WTC11 (cell line): ENCODE measurements around the gene DYNAP. TPM values are rescaled to one million over a fixed set of nuclear protein-coding genes. Genes with fewer than 3 reads are reported as not detected.

Source experiments
- ATAC-seq: fragments of 200-7000 bp; cut with Tn5 transposase; 2 replicates; pipeline ENCODE4 v1.10.0; 2021; ENCODE audit warnings: mild to moderate bottlenecking, moderate library complexity
- CTCF ChIA-PET: fragments of 300-600 bp; sonication (Branson Sonifier 250); formaldehyde crosslinking; loops from one replicate; lab custom pipeline; 2021; ENCODE audit warnings: antibody characterized with exemption; lab: Charles Lee
- POLR2A ChIA-PET: fragments of 350-600 bp; sonication (Branson Sonifier 250); formaldehyde crosslinking; loops from one replicate; lab custom pipeline; 2021; ENCODE audit warnings: antibody characterized with exemption; lab: Charles Lee
- DNase-seq: peaks from one replicate; pipeline ENCODE4 v3.0.0; 2021; ENCODE audit warnings: low spot score
- H3K27ac Mint-ChIP-seq: 2 replicates; pipeline ENCODE4 v1.8.0; 2021; ENCODE audit warnings: mixed read lengths
- H3K27me3 Mint-ChIP-seq: 2 replicates; pipeline ENCODE4 v1.8.0; 2021; ENCODE audit warnings: low read depth, mild to moderate bottlenecking, moderate library complexity, mixed read lengths
- H3K36me3 Mint-ChIP-seq: 2 replicates; pipeline ENCODE4 v1.8.0; 2021; ENCODE audit warnings: mixed read lengths
- H3K4me1 Mint-ChIP-seq: 2 replicates; pipeline ENCODE4 v1.8.0; 2022; ENCODE audit warnings: mixed read lengths
- H3K4me3 Mint-ChIP-seq: 2 replicates; pipeline ENCODE4 v1.8.0; 2021; ENCODE audit warnings: mild to moderate bottlenecking, moderate library complexity, mixed read lengths
- H3K9me3 Mint-ChIP-seq: 2 replicates; pipeline ENCODE4 v1.8.0; 2021; ENCODE audit warnings: mixed read lengths
- ATF2 ChIP-seq: sonication (generic); formaldehyde crosslinking; IDR thresholded peaks from 2 replicates; pipeline ENCODE4 v1.8.1; 2022; ENCODE audit warnings: low read depth, missing genetic modification reagents, borderline replicate concordance
- CREB1 ChIP-seq: sonication (generic); formaldehyde crosslinking; IDR thresholded peaks from 2 replicates; pipeline ENCODE4 v1.8.0; 2023; ENCODE audit warnings: mild to moderate bottlenecking, missing genetic modification reagents
- CREM ChIP-seq: sonication (generic); formaldehyde crosslinking; IDR thresholded peaks from 2 replicates; pipeline ENCODE4 v1.8.1; 2022; ENCODE audit warnings: mild to moderate bottlenecking, missing genetic modification reagents, moderate library complexity
- EMX1 ChIP-seq: fragments of 250-450 bp; sonication (Bioruptor Pico); IDR thresholded peaks from 2 replicates; pipeline ENCODE4 v1.8.0; 2021; ENCODE audit warnings: mild to moderate bottlenecking
- ETV6 ChIP-seq: sonication (generic); formaldehyde crosslinking; IDR thresholded peaks from 2 replicates; pipeline ENCODE4 v1.8.1; 2022; ENCODE audit warnings: mild to moderate bottlenecking, missing genetic modification reagents
- GRHL2 ChIP-seq: fragments of 250-450 bp; sonication (Bioruptor Pico); IDR thresholded peaks from 2 replicates; pipeline ENCODE4 v1.8.0; 2022; ENCODE audit warnings: mild to moderate bottlenecking, moderate library complexity; ENCODE audit not compliant: insufficient replicate concordance, severe bottlenecking
- GTF2I ChIP-seq: fragments of 250-450 bp; sonication (Bioruptor Pico); conservative IDR thresholded peaks from 2 replicates; pipeline ENCODE4 v1.4.0; 2021; ENCODE audit warnings: mild to moderate bottlenecking
- PRDM15 ChIP-seq: sonication (generic); formaldehyde crosslinking; IDR thresholded peaks from 2 replicates; pipeline ENCODE4 v1.8.0; 2022; ENCODE audit warnings: missing genetic modification reagents
- RORB ChIP-seq: fragments of 250-450 bp; sonication (Bioruptor Pico); IDR thresholded peaks from 2 replicates; pipeline ENCODE4 v1.9.0; 2021; ENCODE audit warnings: mild to moderate bottlenecking
- SMAD4 ChIP-seq: sonication (generic); formaldehyde crosslinking; IDR thresholded peaks from 2 replicates; pipeline ENCODE4 v1.8.0; 2022; ENCODE audit warnings: mild to moderate bottlenecking, missing genetic modification reagents
- TEAD1 ChIP-seq: sonication (generic); formaldehyde crosslinking; IDR thresholded peaks from 2 replicates; pipeline ENCODE4 v1.8.0; 2022; ENCODE audit warnings: mild to moderate bottlenecking, missing genetic modification reagents
- TEAD4 ChIP-seq: sonication (generic); formaldehyde crosslinking; IDR thresholded peaks from 2 replicates; pipeline ENCODE4 v1.8.0; 2022; ENCODE audit warnings: mild to moderate bottlenecking, missing genetic modification reagents
- USF1 ChIP-seq: sonication (generic); formaldehyde crosslinking; IDR thresholded peaks from 2 replicates; pipeline ENCODE4 v1.8.0; 2022; ENCODE audit warnings: mild to moderate bottlenecking, missing genetic modification reagents
- ZBTB43 ChIP-seq: sonication (generic); formaldehyde crosslinking; IDR thresholded peaks from 2 replicates; pipeline ENCODE4 v1.8.1; 2023; ENCODE audit warnings: mild to moderate bottlenecking, missing genetic modification reagents
- ZNF121 ChIP-seq: sonication (generic); formaldehyde crosslinking; IDR thresholded peaks from 2 replicates; pipeline ENCODE4 v1.8.0; 2023; ENCODE audit warnings: missing genetic modification reagents
- ZNF138 ChIP-seq: sonication (generic); formaldehyde crosslinking; conservative IDR thresholded peaks from 2 replicates; pipeline ENCODE4 v1.8.1; 2022; ENCODE audit warnings: mild to moderate bottlenecking, moderate library complexity, missing genetic modification reagents
- ZNF423 ChIP-seq: fragments of 250-450 bp; sonication (Bioruptor Pico); IDR thresholded peaks from 2 replicates; pipeline ENCODE4 v2.1.2; 2022; ENCODE audit warnings: mild to moderate bottlenecking, moderate library complexity
- total RNA-seq: library from RNA; stranded (reverse); gene quantifications from 3 replicates; pipeline ENCODE4 v1.2.3, GENCODE V29; 2021
- TF ChIP-seq, protein P1 (sequence below): sonication (generic); formaldehyde crosslinking; IDR thresholded peaks from 2 replicates; pipeline ENCODE4 v1.8.0; 2023; ENCODE audit warnings: missing genetic modification reagents, mild to moderate bottlenecking, borderline replicate concordance
- TF ChIP-seq, protein P2 (sequence below): sonication (generic); formaldehyde crosslinking; IDR thresholded peaks from 2 replicates; pipeline ENCODE4 v1.8.0; 2022; ENCODE audit warnings: mild to moderate bottlenecking, missing genetic modification reagents
- TF ChIP-seq, protein P3 (sequence below): sonication (generic); formaldehyde crosslinking; IDR thresholded peaks from 2 replicates; pipeline ENCODE4 v1.8.0; 2022; ENCODE audit warnings: mild to moderate bottlenecking, missing genetic modification reagents

Gene DYNAP
- total RNA-seq, 1 experiment from 2014 or later = 0.94 TPM

DNA sequence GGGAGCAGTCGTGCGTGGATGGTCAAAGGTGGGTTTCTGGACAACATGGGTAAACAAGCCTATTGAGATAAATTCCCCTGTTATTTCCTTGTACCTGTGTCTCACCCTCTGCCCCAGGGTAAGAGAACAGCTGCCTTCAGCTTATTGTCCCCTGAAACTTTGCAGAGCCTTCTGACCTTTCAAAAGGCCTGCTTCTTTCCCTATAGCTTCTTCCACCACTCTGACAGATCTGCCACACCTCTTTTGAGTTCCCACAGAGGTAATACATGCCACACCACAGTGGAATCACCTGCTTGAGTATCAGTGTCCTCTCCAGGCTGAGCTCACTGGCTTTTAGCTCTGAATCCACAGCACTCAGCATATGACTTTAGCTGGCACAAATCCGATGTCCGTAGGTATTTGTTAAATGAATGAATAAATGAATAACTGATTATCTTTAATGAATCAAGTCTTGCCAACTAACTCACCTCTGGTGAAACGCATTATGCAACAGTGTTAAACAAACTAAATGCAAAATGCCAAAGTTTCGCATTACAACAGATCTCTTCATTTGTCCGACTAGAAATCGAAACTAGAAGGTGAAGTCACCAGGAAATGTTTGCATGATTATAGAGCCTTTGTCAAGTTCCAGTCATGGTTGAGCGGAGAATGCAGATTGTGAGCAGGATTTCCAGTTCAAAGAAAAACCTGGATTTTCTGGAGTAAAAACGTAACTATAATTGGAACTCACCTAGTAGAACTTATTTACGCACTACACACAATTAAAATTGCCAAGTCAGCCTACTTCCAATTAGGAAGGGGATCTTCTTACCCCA, 16.4 kb downstream of the DYNAP start (continued):
- TF ChIP-seq PRDM15 (CRISPR knock-in tag) (peak; percentile 61), CREM (CRISPR knock-in tag) (no peak; the same call in 1 of the 2 replicates), ZBTB43 (0 out of 2 replicates have a peak, but pooled peaks have one; percentile 33)

DNA sequence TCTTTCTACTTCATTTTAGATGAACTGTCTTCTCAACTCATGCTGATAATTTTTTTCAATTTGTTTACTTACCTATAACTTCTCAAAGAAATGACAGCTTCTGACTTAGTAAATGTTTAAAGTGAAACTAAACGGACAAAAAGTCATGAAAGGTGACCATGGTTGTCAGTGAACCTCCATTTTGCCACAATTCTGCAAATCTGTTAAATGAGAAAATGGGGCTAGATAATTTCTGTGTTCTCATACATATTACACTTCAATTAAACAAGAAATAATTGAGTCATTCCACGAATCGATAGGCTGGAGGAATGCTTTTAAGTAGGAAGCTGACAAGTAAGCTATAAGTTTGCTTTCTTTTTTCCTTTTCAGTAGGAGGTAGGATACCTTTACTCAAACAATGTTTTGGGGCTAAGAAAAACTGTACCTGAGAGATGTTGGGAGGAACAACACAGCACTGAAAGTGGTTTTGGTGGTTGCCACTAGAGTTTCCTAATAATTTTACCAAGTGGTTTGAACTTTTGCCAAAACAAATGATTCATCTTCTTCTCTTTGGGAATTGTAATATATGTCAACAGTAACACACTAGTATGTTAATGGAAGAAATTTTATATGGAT, 17.1 kb downstream of the DYNAP start:
- Mint-ChIP-seq H3K4me3 (peak overlapping the region; percentile 41), H3K4me1 (peaks cover 69% of the 10 kb centered on the region), H3K27ac (peak overlapping the region; percentile 99), H3K36me3 (peaks cover 6% of the 10 kb centered on the region), H3K27me3 (no peaks in the 10 kb centered on the region), H3K9me3 (peaks cover 9% of the 10 kb centered on the region)
- CTCF ChIA-PET = no interaction called here
- POLR2A ChIA-PET = interaction anchor here (1.1 kb wide), 1 partner anchor 77 kb away, joined by 3 read pairs; no protein-coding TSS in a partner anchor
- DNase-seq (no peak), ATAC-seq (no peak)
- TF ChIP-seq ZNF138 (CRISPR knock-in tag) (no peak), CREB1 (CRISPR knock-in tag) (no peak), SMAD4 (CRISPR knock-in tag) (no peak), ATF2 (CRISPR knock-in tag) (no peak), RORB (CRISPR knock-in tag) (no peak), TEAD4 (CRISPR knock-in tag) (no peak), ETV6 (CRISPR knock-in tag) (no peak), EMX1 (CRISPR knock-in tag) (no peak), TEAD1 (CRISPR knock-in tag) (no peak), GRHL2 (CRISPR knock-in tag) (no peak), ZNF423 (CRISPR knock-in tag) (no peak), GTF2I (CRISPR knock-in tag) (no peak), ZNF121 (CRISPR knock-in tag) (no peak), USF1 (CRISPR knock-in tag) (no peak)
- TF ChIP-seq, protein P1, sequence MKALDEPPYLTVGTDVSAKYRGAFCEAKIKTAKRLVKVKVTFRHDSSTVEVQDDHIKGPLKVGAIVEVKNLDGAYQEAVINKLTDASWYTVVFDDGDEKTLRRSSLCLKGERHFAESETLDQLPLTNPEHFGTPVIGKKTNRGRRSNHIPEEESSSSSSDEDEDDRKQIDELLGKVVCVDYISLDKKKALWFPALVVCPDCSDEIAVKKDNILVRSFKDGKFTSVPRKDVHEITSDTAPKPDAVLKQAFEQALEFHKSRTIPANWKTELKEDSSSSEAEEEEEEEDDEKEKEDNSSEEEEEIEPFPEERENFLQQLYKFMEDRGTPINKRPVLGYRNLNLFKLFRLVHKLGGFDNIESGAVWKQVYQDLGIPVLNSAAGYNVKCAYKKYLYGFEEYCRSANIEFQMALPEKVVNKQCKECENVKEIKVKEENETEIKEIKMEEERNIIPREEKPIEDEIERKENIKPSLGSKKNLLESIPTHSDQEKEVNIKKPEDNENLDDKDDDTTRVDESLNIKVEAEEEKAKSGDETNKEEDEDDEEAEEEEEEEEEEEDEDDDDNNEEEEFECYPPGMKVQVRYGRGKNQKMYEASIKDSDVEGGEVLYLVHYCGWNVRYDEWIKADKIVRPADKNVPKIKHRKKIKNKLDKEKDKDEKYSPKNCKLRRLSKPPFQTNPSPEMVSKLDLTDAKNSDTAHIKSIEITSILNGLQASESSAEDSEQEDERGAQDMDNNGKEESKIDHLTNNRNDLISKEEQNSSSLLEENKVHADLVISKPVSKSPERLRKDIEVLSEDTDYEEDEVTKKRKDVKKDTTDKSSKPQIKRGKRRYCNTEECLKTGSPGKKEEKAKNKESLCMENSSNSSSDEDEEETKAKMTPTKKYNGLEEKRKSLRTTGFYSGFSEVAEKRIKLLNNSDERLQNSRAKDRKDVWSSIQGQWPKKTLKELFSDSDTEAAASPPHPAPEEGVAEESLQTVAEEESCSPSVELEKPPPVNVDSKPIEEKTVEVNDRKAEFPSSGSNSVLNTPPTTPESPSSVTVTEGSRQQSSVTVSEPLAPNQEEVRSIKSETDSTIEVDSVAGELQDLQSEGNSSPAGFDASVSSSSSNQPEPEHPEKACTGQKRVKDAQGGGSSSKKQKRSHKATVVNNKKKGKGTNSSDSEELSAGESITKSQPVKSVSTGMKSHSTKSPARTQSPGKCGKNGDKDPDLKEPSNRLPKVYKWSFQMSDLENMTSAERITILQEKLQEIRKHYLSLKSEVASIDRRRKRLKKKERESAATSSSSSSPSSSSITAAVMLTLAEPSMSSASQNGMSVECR = no peak
- TF ChIP-seq, protein P2, sequence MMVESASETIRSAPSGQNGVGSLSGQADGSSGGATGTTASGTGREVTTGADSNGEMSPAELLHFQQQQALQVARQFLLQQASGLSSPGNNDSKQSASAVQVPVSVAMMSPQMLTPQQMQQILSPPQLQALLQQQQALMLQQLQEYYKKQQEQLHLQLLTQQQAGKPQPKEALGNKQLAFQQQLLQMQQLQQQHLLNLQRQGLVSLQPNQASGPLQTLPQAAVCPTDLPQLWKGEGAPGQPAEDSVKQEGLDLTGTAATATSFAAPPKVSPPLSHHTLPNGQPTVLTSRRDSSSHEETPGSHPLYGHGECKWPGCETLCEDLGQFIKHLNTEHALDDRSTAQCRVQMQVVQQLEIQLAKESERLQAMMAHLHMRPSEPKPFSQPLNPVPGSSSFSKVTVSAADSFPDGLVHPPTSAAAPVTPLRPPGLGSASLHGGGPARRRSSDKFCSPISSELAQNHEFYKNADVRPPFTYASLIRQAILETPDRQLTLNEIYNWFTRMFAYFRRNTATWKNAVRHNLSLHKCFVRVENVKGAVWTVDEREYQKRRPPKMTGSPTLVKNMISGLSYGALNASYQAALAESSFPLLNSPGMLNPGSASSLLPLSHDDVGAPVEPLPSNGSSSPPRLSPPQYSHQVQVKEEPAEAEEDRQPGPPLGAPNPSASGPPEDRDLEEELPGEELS (CRISPR knock-in tag) = no peak
- TF ChIP-seq, protein P3, sequence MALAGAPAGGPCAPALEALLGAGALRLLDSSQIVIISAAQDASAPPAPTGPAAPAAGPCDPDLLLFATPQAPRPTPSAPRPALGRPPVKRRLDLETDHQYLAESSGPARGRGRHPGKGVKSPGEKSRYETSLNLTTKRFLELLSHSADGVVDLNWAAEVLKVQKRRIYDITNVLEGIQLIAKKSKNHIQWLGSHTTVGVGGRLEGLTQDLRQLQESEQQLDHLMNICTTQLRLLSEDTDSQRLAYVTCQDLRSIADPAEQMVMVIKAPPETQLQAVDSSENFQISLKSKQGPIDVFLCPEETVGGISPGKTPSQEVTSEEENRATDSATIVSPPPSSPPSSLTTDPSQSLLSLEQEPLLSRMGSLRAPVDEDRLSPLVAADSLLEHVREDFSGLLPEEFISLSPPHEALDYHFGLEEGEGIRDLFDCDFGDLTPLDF (CRISPR knock-in tag) = no peak
